Subcutaneous abdominal adipose tissue (tissue), 5 donors: ENCODE measurements around the gene ACSL6.
A peak's percentile ranks its signal among the peaks of the same experiment; 100 is the strongest.

ENCODE experiments used
- H3K27ac ChIP-seq: one replicate; pipeline ENCODE4 v1.7.0; 2013; ENCODE audit warnings: low read depth, mild to moderate bottlenecking, inconsistent platforms, low read length, moderate library complexity
- H3K27me3 ChIP-seq, 5 donors: one replicate each; pipeline ENCODE4 v1.7.0; 2013; ENCODE audit warnings: low read length in 5 of 5, inconsistent platforms in 1 of 5; ENCODE audit not compliant: control insufficient read depth in 5 of 5, insufficient read depth in 4 of 5
- H3K36me3 ChIP-seq, 5 donors: one replicate each; pipeline ENCODE4 v1.7.0; 2013; ENCODE audit warnings: low read length in 5 of 5; ENCODE audit not compliant: control insufficient read depth in 5 of 5, insufficient read depth in 5 of 5
- H3K4me1 ChIP-seq, 5 donors: one replicate each; pipeline ENCODE4 v1.7.0; 2013; ENCODE audit warnings: low read length in 5 of 5, mild to moderate bottlenecking in 3 of 5, moderate library complexity in 1 of 5; ENCODE audit not compliant: control insufficient read depth in 5 of 5, insufficient read depth in 5 of 5
- H3K4me3 ChIP-seq, 5 donors: one replicate each; pipeline ENCODE4 v1.7.0; 2013; ENCODE audit warnings: low read length in 5 of 5, low read depth in 1 of 5
- H3K9ac ChIP-seq, 5 donors: one replicate each; pipeline ENCODE4 v1.7.0; 2013; ENCODE audit warnings: low read length in 5 of 5, mild to moderate bottlenecking in 4 of 5, moderate library complexity in 3 of 5
- H3K9me3 ChIP-seq, 5 donors: one replicate each; pipeline ENCODE4 v1.7.0; 2013; ENCODE audit warnings: low read length in 5 of 5; ENCODE audit not compliant: control insufficient read depth in 5 of 5
- donor health status: healthy.
- donor health status: healthy.
- donor health status: healthy.
- donor health status: healthy.
- donor health status: healthy.

The ACSL6 gene

GRCh38 chr5:132011622-132012343 lies at the start of gene ACSL6:
TSS of gene ACSL6 (minus strand) at chr5:132011658. CDS start at chr5:132011553, 105 bp downstream.
- Histone ChIP-seq H3K27ac (no peak within 1 kb of the TSS), H3K4me1 (peaks cover 0 to 16% (median 16%) of the 10 kb centered on the region in 5 donors), H3K9me3 (no peaks in the 10 kb centered on the region), H3K4me3 (peak within 1 kb of the TSS; percentile 53 to 69 (median 59)), H3K36me3 (no peaks in the 10 kb centered on the region), H3K9ac (peak within 1 kb of the TSS in 2 of 5 donors; percentile 33 to 56), H3K27me3 (peaks cover 0 to 28% (median 26%) of the 10 kb centered on the region in 5 donors)

GRCh38 chr5:132060501-132061161 lies 49.2 kb upstream of the ACSL6 start, which contains the start of gene IL3:
TSS of gene IL3 (plus strand) at chr5:132060655. CDS start at chr5:132060707, 52 bp downstream.
- Histone ChIP-seq H3K27ac (no peak within 1 kb of the TSS), H3K9ac (no peak within 1 kb of the TSS), H3K9me3 (no peaks in the 10 kb centered on the region), H3K36me3 (no peaks in the 10 kb centered on the region), H3K27me3 (no peaks in the 10 kb centered on the region), H3K4me1 (no peaks in the 10 kb centered on the region), H3K4me3 (no peak within 1 kb of the TSS)

DNA sequence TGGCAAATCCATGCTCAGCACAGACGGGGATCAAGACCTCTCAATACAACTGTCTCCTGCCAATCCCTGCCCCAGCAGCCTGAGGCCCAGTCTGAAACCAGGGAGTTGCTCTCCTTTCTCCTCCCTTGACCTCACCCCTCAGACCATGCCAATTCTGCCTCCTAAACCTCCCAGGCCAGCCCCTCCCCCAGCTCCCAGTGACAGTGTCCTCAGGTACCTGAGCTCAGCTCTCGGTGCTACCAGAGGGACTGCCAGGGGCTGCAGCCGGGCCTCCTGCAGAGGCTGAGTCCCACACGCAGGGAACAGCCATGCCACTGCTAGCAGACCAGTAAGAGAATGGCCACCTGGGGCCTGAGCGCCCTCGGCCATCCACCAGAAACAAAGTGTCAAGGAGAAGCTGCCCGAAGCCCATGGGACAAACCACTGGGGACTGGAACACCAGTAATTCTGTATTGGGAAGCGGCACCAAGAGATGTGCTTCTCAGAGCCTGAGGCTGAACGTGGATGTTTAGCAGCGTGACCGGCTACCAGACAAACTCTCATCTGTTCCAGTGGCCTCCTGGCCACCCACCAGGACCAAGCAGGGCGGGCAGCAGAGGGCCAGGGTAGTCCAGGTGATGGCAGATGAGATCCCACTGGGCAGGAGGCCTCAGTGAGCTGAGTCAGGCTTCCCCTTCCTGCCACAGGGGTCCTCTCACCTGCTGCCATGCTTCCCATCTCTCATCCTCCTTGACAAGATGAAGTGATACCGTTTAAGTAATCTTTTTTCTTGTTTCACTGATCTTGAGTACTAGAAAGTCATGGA lies 48.4 kb upstream of the ACSL6 start:
- no peaks in the 10 kb centered on the region for H3K4me1 ChIP-seq
- no peaks in the 10 kb centered on the region for H3K27me3 ChIP-seq
- H3K4me3 ChIP-seq = no peak overlapping the region
- H3K27ac ChIP-seq = no peak overlapping the region
- H3K9me3 ChIP-seq = no peaks in the 10 kb centered on the region
- H3K9ac ChIP-seq = no peak overlapping the region
- H3K36me3 ChIP-seq = no peaks in the 10 kb centered on the region

DNA sequence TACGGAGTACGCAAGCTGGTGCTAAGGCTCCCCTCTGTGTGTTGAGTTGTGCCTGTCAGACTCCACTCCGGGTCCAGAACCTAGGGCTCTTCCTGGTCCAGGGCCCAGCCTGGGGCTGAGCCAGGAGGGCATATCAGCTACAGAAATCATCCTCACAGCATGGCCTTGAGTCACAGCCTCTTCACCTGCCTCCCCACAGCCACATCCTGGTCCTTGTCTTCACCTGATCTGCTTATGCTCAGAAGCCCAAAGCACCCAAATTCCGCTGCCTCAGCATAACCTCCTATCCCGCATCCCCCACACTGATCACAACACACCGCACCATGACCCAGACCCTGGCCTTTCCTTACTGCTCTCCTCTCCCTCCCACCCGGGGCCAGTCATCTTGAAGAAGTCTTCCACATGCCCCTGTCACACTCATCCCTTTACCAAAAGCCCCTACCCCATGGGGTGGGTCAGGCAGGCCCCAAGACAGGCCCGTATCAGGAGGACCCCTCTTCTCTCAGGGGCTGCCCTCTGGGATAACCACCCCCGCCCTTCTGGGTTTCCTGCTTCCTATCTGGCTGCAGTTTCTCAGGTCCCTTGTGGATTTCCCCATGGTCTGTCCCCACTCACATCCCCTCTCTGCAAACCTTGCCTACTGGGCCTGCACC lies 47.7 kb upstream of the ACSL6 start:
- Histone ChIP-seq H3K9me3 (no peaks in the 10 kb centered on the region), H3K27ac (no peak overlapping the region), H3K9ac (no peak overlapping the region), H3K27me3 (no peaks in the 10 kb centered on the region), H3K4me1 (no peaks in the 10 kb centered on the region), H3K36me3 (no peaks in the 10 kb centered on the region), H3K4me3 (no peak overlapping the region)

- no peaks in the 10 kb centered on the region for H3K9me3 ChIP-seq
- H3K36me3 ChIP-seq = no peaks in the 10 kb centered on the region
- H3K4me1 ChIP-seq = no peaks in the 10 kb centered on the region
- H3K27ac ChIP-seq = no peak overlapping the region
- H3K4me3 ChIP-seq = no peak overlapping the region
- H3K27me3 ChIP-seq = no peaks in the 10 kb centered on the region
- no peak overlapping the region for H3K9ac ChIP-seq
Measured at GRCh38 chr5:132058646-132059042, 47.2 kb upstream of the ACSL6 start.

- Histone ChIP-seq H3K27me3 (no peaks in the 10 kb centered on the region), H3K4me1 (no peaks in the 10 kb centered on the region), H3K9ac (no peak overlapping the region), H3K36me3 (no peaks in the 10 kb centered on the region), H3K4me3 (no peak overlapping the region), H3K27ac (no peak overlapping the region), H3K9me3 (no peaks in the 10 kb centered on the region)
Measured at GRCh38 chr5:132057498-132058255, 46.2 kb upstream of the ACSL6 start.

DNA sequence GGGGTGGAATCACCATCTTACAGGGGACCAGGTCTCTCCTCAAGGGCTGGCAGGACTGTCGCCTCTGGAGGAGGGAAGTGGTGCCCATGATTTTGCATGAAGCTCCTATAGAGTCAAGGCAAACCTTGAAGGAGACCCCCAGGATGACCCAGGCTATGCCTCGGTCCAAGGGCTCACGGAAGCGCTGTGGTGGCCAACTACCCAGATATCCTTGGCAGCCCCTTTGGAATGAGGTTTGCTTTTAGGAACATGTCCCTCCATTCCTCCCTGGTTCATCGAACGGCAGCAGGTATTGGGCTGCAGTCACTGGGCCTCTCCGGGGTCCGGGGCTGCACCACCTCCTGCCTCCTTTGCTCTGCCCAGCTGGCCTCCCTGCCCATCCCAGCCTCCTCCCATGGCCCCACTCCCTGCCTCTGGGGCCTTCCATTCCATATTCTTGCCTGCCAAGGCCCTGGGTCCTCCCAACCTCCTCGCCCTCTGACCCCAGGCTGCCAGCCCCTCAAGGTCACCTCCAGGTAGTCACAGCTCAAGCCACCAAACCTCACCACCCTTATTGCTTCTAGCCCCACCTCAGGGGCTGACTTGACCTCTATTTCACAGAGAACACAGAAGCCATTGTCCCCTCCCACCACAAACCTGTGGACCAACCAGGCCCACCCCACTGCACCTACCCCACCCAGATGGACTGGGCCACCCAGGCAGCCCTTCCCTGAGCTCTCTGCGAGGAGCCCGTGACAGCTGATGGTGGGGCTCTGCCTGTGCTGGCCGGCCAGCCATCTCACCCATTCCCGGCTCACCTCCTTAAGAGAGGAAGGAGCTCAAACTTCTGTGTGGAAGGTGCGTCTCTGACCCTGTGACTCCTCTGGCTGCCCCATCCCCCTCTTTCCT lies 45.4 kb upstream of the ACSL6 start:
- no peak overlapping the region for H3K9ac ChIP-seq
- H3K27me3 ChIP-seq = no peaks in the 10 kb centered on the region

GRCh38 chr5:132055808-132056609 lies 44.6 kb upstream of the ACSL6 start:
- no peak overlapping the region for H3K27ac ChIP-seq
- H3K27me3 ChIP-seq = no peaks in the 10 kb centered on the region
- H3K4me3 ChIP-seq = no peak overlapping the region
- H3K4me1 ChIP-seq = no peaks in the 10 kb centered on the region
- no peaks in the 10 kb centered on the region for H3K9me3 ChIP-seq
- H3K36me3 ChIP-seq = no peaks in the 10 kb centered on the region
- no peak overlapping the region for H3K9ac ChIP-seq

More for the DNA sequence above, 45.4 kb upstream of the ACSL6 start:
- no peak overlapping the region for H3K27ac ChIP-seq
- no peak overlapping the region for H3K4me3 ChIP-seq
- H3K9me3 ChIP-seq = no peaks in the 10 kb centered on the region
- H3K36me3 ChIP-seq = no peaks in the 10 kb centered on the region
- no peaks in the 10 kb centered on the region for H3K4me1 ChIP-seq
